Naive thymus-derived CD8-positive, alpha-beta T cell (primary cell): ENCODE data around the gene TOM1. TPM values are rescaled to one million over a fixed set of nuclear protein-coding genes. Genes with fewer than 3 reads are reported as not detected.
A peak's percentile ranks its signal among the peaks of the same experiment; 100 is the strongest.

Experiments
- ATAC-seq, 2 donors: fragments of 150-1000 bp; cut with Tn5 transposase in 1 of 2; sonication (Bioruptor Pico), chemical (Tn5 transposase) in 1 of 2; 1 replicate in 1 of 2; 2 replicates in 1 of 2; pipeline ENCODE4 v1.10.0; 2021; ENCODE audit warnings: mild to moderate bottlenecking in 2 of 2, moderate library complexity in 2 of 2
- POLR2A ChIA-PET: fragments of 350-600 bp; sonication (Branson Sonifier 250); formaldehyde crosslinking; loops from one replicate; lab custom pipeline; 2021; ENCODE audit warnings: antibody characterized with exemption; lab: Charles Lee
- DNase-seq, 10 donors: peaks; one replicate each; pipeline versions ENCODE4 v3.0.0 to v3.0.0-alpha.2; 2020 to 2022
- H3K27ac Mint-ChIP-seq, 10 donors: one replicate each; pipeline ENCODE4 v1.8.0; 2020 to 2022; ENCODE audit warnings: mild to moderate bottlenecking in 10 of 10, mixed read lengths in 10 of 10, moderate library complexity in 4 of 10, inconsistent platforms in 1 of 10
- H3K27me3 Mint-ChIP-seq, 5 donors: one replicate each; pipeline ENCODE4 v1.8.0; 2021 to 2022; ENCODE audit warnings: mixed read lengths in 5 of 5
- H3K36me3 Mint-ChIP-seq, 3 donors: one replicate each; pipeline ENCODE4 v1.8.0; 2020 to 2022; ENCODE audit warnings: mixed read lengths in 3 of 3, mild to moderate bottlenecking in 2 of 3, inconsistent platforms in 1 of 3
- H3K4me1 Mint-ChIP-seq, 4 donors: one replicate each; pipeline ENCODE4 v1.8.0; 2021 to 2022; ENCODE audit warnings: mixed read lengths in 4 of 4
- H3K4me3 Mint-ChIP-seq, 10 donors: one replicate each; pipeline ENCODE4 v1.8.0; 2020 to 2022; ENCODE audit warnings: mild to moderate bottlenecking in 10 of 10, mixed read lengths in 10 of 10, moderate library complexity in 6 of 10, inconsistent platforms in 1 of 10
- H3K9me3 Mint-ChIP-seq, 9 donors: one replicate each; pipeline ENCODE4 v1.8.0; 2020 to 2022; ENCODE audit warnings: mixed read lengths in 9 of 9, mild to moderate bottlenecking in 3 of 9, inconsistent platforms in 1 of 9, moderate library complexity in 1 of 9
- polyA plus RNA-seq, 3 donors: library from polyadenylated mRNA; unstranded; fragments of 300-500 nt; fragmentation: Illumina TruSeq; gene quantifications; one replicate each; pipeline ENCODE4 v1.2.3, GENCODE V29; 2021
- total RNA-seq, 8 experiments: library from RNA in 2 of 8; stranded (reverse) in 2 of 8; gene quantifications; one replicate each; pipeline ENCODE4 v1.2.3 and lab custom pipeline; 2021 to 2026

The TOM1 gene
- 10 to 100 TPM; 45.9 to 47.8 TPM for total RNA-seq
- 10 to 100 TPM; 26.6 to 29.6 (median 29.2) TPM for polyA plus RNA-seq
- 18.4 to 41.7 (median 33.5) reads per million in 6 experiments for total RNA-seq (lab: John Stamatoyannopoulos, UW)

DNA sequence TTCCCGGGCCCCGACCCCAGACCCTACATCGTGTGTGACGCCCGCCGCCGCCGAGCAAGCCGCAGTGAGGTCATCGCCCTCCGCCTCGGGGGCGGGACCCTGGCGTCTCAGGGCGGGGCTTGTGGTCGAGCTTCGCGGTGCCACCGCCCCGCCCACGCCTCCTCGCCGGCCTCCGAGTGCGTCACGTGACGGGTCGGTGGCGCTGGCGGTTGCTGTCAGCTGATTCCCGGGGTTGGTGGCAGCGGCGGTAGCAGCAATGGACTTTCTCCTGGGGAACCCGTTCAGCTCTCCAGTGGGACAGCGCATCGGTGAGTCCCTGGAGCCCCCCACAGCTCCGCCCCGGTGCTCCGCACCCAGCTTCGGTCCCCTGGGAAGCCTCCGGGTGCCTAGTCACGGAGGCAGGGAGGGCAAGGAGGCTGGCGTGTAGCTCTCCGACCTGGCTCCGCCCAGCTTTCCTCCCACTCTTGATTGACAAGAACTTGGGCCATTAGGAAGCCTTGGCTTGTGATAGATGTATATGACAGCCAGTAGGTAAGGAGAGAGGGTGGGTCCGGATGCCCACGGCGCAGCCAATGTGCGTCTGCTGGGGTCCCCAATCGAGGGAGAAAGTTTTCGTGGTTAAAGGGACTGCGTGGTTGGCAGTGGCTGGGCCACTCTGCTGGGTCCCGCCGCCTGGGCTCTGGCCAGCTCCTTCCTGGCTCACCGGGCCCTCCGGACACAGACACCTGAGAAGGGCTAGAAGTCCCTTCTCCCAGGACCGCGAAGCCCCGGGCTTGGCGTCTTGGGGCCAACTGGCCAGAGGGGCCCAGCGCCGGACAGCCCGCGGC, at the start of gene TOM1:
TOM1 (plus strand) TSS at position 222 of the 827 bp plus-strand sequence; CDS start at position 257, 35 bp downstream.
- DNase-seq (peak; percentile 94 to 100 (median 98)), ATAC-seq (peak; percentile 89 to 92)
- Mint-ChIP-seq H3K9me3 (no peaks in the 10 kb centered on the region), H3K27me3 (no peaks in the 10 kb centered on the region), H3K4me1 (peaks cover 8 to 44% (median 34%) of the 10 kb centered on the region in 4 donors), H3K36me3 (peaks cover 0 to 12% (median 5%) of the 10 kb centered on the region in 3 donors), H3K27ac (peak within 1 kb of the TSS; percentile 94 to 100 (median 98)), H3K4me3 (peak within 1 kb of the TSS; percentile 89 to 98 (median 96))
- POLR2A ChIA-PET = interaction anchor here (0.5 to 3.4 kb wide), 14 partner anchors 9 to 1229 kb away, joined by 3 to 48 read pairs (median 4); partner anchors contain the start of genes EIF3D, HMGXB4 and MCM5

DNA sequence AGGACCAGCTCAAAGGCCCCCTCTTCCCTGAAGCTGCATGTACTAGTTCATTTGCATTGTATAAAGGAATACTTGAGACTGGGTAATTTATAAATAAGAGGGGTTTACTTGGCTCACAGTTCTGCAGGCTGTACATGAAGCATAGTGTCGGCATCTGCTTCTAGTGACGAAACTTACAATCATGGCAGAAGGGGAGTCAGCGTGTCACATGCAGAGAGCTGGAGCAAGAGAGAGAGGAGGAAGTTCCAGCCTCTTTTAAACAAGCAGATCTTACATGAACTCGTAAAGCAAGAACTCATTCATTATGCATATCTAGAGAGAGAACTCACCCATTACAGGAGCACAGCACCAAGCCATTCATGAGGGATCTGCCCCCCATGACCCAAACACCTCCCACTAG, 49.5 kb upstream of the TOM1 start:
- POLR2A ChIA-PET = no interaction called here
- Mint-ChIP-seq H3K4me3 (no peak overlapping the region), H3K27me3 (peaks cover 0 to 26% (median 12%) of the 10 kb centered on the region in 5 donors), H3K4me1 (no peaks in the 10 kb centered on the region), H3K36me3 (no peaks in the 10 kb centered on the region), H3K9me3 (no peaks in the 10 kb centered on the region), H3K27ac (no peak overlapping the region)
- DNase-seq (no peak), ATAC-seq (no peak)

DNA sequence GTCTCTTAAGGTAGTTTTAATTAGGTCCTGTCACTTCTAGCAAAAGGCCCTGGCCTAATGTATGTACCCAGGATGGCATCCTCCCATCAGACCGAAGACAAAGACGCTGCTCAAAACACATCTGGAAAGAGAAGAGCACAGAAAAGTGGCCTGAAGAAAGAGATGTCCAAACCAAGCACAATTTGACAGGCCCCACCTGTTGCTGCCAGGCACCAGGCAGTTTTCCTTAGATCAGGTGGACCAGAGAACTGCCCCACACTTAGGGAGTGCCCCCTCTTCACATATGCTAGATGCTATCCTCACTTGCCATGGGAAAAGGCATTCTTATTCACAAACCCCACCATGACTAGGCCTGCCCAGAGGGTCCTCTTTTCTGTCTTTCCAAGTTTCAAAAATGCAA, 45.7 kb upstream of the TOM1 start:
- POLR2A ChIA-PET = no interaction called here
- Mint-ChIP-seq H3K27ac (peak overlapping the region in 1 of 10 donors; percentile 35), H3K9me3 (no peaks in the 10 kb centered on the region), H3K4me1 (peaks cover 13 to 19% (median 17%) of the 10 kb centered on the region in 4 donors), H3K27me3 (peaks cover 0 to 4% (median 0%) of the 10 kb centered on the region in 5 donors), H3K36me3 (no peaks in the 10 kb centered on the region), H3K4me3 (no peak overlapping the region)
- DNase-seq (no peak), ATAC-seq (no peak)

DNA sequence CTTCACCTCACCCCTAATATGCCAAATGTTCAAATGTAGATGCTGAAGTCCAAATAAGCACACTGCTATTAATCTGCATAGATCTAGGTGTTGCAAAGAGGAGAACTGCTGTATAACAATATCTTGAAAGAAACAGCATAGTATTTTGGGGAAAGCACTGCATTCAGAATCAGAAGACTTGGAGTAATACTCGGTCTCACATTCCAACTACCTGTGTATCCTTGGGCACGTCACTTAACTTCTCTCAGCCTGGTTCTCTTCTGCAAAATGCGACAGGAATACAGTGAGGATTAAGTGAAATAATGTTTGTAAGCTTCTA, 42.7 kb upstream of the TOM1 start:
- peaks cover 13 to 26% (median 26%) of the 10 kb centered on the region in 4 donors for H3K4me1 Mint-ChIP-seq
- peak; percentile 4 to 25 for ATAC-seq
- peaks cover 0 to 1% (median 0%) of the 10 kb centered on the region in 3 donors for H3K36me3 Mint-ChIP-seq
- peak overlapping the region; percentile 84 to 98 (median 96) for H3K27ac Mint-ChIP-seq
- no peaks in the 10 kb centered on the region for H3K27me3 Mint-ChIP-seq
- H3K9me3 Mint-ChIP-seq = no peaks in the 10 kb centered on the region
- DNase-seq = no peak
- H3K4me3 Mint-ChIP-seq = peak overlapping the region; percentile 85 to 96 (median 92)
- POLR2A ChIA-PET = interaction anchor here (1.7 to 2.4 kb wide), 3 partner anchors 20 to 74 kb away, joined by 4 to 48 read pairs (median 9); partner anchors contain the start of gene TOM1

DNA sequence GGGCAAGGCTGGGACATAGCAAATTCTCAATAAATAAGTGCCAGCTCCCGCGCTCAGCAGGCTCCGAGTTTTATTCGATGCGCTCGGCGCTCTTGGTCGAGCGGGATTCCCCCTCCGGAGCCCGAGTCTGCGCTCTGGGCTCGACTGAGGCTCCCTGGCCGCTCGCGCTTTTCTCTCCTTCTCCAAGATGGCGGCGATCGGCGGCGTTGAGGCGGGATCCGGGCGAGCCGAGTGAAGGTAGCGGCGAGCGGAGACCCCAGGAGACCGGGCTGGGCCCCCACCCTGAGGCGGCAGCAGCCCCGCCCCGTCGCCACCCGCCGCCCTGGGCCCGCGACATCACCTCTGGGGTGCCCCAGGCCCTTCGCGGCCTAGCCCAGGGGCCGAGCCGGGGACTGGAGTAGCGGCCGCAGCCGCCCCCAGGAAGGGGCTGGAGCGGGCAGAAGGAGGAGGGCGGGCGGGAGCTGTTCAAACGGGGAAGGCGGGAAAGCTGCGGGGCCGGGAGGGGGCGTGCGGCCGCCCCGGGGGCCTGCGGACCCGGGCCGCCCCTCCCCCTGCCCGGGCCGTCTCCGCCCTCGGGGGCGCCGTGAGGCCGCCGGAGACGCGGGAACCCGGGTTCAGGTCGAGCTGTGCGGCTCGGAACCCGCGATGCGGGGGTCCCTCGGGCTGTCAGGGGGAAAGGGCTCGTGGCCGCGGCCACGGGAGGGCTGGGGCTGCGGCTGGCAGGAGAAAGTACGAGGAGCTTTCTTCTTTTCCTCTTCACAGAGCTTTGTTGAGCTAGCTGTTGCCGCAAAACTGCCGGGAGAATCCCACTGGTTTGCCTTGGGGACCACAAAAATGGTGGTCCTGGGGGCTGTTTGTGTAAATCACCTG, 42.1 kb upstream of the TOM1 start, which contains the start of gene HMGXB4:
HMGXB4 (plus strand) TSS at position 173 of the 870 bp plus-strand sequence. CDS start 4,898 bp downstream, outside the sequence.
- Mint-ChIP-seq H3K36me3 (peaks cover 0 to 7% (median 0%) of the 10 kb centered on the region in 3 donors), H3K4me3 (peak within 1 kb of the TSS; percentile 85 to 96 (median 92)), H3K9me3 (no peaks in the 10 kb centered on the region), H3K27me3 (no peaks in the 10 kb centered on the region), H3K27ac (peak within 1 kb of the TSS; percentile 88 to 98 (median 96)), H3K4me1 (peaks cover 13 to 26% (median 26%) of the 10 kb centered on the region in 4 donors)
- DNase-seq (peak; percentile 77 to 92 (median 85)), ATAC-seq (peak; percentile 88 to 94)
- POLR2A ChIA-PET = interaction anchor here (0.5 to 2.4 kb wide), 7 partner anchors 13 to 386 kb away, joined by 3 to 48 read pairs (median 5); partner anchors contain the start of gene TOM1

DNA sequence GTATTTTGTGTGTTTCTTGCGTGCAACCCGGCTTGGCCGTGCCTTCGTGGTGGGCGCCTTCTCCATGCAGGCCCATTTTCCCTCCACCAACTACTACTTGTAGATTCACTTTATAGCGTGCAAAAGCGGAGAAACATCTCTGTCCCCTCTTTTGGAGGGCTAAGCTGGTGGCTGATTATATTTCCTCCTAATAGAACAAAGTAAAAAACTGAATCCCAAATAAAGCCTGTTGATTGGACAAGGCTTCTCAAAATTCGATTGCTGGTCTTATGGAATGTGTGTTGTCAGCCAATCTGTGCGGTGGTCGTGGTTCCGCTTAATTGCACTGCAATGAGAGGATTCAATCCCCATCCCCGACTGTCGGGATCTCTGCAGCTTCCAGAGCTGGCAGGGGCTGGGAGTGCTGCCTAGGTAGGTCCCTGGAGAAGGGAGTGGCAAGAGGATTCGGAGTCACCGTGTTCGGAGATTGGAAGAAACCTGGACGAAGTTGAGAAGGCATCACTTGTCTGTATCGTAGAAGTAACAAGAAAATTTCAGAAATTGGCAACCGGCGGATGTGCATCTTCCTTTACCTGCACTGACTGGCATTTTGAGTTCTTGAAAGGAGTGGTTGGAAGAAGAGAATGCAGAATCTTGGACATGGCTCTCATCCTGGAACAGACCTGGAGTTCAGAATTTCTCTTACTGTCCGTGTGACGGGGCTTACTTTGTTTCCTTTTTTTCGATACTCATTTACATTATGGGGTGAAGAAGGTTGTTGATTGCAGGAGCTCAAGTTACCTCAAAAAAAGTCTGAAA, 41.3 kb upstream of the TOM1 start:
- DNase-seq (no peak), ATAC-seq (peak in 1 of 2 donors; percentile 1)
- Mint-ChIP-seq H3K27me3 (no peaks in the 10 kb centered on the region), H3K9me3 (no peaks in the 10 kb centered on the region), H3K36me3 (peaks cover 0 to 16% (median 3%) of the 10 kb centered on the region in 3 donors), H3K4me3 (peak overlapping the region; percentile 74 to 96 (median 90)), H3K27ac (peak overlapping the region; percentile 82 to 96 (median 94)), H3K4me1 (peaks cover 13 to 26% (median 26%) of the 10 kb centered on the region in 4 donors)
- POLR2A ChIA-PET = interaction anchor here (0.5 to 2.4 kb wide), 7 partner anchors 12 to 385 kb away, joined by 3 to 48 read pairs (median 5); partner anchors contain the start of gene TOM1

DNA sequence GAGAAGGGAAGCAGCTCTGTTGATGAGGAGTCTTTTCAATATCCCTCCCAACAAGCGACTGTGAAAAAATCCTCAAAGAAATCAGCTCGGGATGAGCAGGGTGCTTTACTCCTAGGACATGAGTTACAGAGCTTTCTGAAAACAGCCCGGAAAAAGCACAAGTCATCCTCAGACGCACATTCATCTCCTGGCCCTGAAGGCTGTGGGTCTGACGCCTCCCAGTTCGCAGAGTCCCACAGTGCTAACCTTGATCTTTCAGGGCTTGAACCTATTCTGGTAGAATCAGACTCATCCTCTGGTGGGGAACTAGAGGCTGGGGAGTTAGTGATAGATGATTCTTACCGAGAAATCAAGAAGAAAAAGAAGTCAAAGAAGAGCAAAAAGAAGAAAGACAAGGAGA, 34.7 kb upstream of the TOM1 start:
- Mint-ChIP-seq H3K4me1 (peaks cover 3 to 21% (median 13%) of the 10 kb centered on the region in 4 donors), H3K27me3 (no peaks in the 10 kb centered on the region), H3K4me3 (peak overlapping the region in 2 of 10 donors; percentile 2 to 55), H3K27ac (peak overlapping the region in 3 of 10 donors; percentile 66 to 82 (median 75)), H3K36me3 (peaks cover 0 to 80% (median 47%) of the 10 kb centered on the region in 3 donors), H3K9me3 (no peaks in the 10 kb centered on the region)
- POLR2A ChIA-PET = no interaction called here
- ATAC-seq = no peak
- no peak for DNase-seq

DNA sequence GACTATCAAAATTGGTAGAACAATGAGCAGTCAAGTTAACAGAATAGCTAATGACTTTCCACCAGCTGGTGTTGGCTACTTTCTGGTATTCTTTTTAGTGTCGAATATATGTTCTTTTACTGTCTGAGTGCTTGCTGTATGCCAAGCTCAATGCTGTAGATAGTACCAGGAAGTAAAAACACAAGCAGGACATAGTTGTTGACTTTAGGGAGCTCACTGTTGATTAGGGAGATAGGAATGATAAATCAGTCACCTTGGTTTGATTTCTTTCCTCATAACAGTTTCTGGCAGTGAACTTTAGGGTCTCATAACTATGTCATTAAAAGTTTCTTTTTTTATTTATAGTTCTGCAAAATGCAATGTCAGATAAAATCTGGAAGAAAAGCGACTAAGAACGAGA, 33.4 kb upstream of the TOM1 start:
- no peak for DNase-seq
- no peak for ATAC-seq
- Mint-ChIP-seq H3K27ac (no peak overlapping the region), H3K9me3 (no peaks in the 10 kb centered on the region), H3K4me3 (no peak overlapping the region), H3K27me3 (no peaks in the 10 kb centered on the region), H3K4me1 (peaks cover 3 to 21% (median 14%) of the 10 kb centered on the region in 4 donors), H3K36me3 (peaks cover 0 to 90% (median 47%) of the 10 kb centered on the region in 3 donors)
- POLR2A ChIA-PET = no interaction called here

DNA sequence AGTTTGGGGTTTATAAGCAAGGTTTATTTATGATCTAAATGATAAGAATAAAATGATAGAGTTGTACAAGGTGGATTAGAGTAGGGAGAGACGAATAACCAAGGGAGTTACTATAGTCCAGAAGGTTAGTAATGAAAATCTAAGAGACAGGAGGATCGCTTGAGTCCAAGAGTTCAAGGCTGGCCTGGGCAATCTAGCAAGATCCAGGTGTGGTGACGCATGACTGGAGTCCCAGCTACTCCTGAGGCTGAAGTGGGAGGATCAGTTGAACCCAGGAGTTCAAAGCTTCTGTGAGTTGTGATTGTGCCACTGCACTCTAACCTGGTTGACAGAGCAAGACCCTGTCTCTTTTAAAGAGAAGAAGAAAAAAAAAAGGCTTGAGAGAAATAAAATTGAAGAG, 30.1 kb upstream of the TOM1 start:
- POLR2A ChIA-PET = no interaction called here

DNA sequence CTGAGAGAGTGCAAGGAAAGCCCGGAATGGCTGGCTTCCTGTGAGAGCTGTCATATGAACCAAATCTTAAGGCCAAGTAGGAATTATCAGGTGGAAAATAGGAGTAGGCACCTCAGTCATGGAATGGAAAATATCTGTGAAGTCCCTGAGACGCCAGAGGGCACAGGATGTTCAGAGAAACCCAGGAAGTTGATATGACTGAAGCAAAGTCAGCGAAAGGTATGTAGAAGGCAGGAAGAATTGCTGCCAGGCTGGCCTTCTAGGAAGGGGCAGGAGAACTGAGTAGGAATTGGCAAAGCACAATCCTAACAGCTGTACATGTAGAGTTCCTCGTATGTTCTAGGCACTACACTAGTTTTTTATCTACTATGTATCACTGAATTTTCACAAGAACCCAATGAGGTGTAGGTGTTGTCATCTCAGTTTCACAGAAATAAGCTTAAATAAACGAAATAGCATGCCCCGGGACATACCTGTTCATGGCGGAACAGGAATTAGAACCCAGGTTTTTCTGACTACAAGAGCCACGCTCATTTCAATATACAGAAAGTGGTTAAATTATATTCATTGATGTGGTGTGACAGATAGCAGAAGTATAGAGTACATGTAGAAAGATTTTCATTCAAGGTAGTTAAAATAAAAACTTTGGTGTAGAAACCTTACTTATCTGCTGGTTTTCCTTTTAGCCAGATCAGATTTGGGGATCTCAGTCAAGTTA, 25.4 kb upstream of the TOM1 start:
- Mint-ChIP-seq H3K27me3 (no peaks in the 10 kb centered on the region), H3K4me3 (peak overlapping the region in 3 of 10 donors; percentile 1 to 23 (median 5)), H3K4me1 (peaks cover 17 to 30% (median 18%) of the 10 kb centered on the region in 4 donors), H3K27ac (peak overlapping the region in 9 of 10 donors; percentile 2 to 57 (median 38)), H3K9me3 (no peaks in the 10 kb centered on the region), H3K36me3 (peaks cover 0 to 56% (median 14%) of the 10 kb centered on the region in 3 donors)
- DNase-seq = no peak
- no peak for ATAC-seq
- POLR2A ChIA-PET = interaction anchor here (1.0 kb wide), 1 partner anchor 16 kb away, joined by 3 read pairs; no protein-coding TSS in a partner anchor

More for the DNA sequence above, 30.1 kb upstream of the TOM1 start:
- H3K36me3 Mint-ChIP-seq = peaks cover 0 to 76% (median 36%) of the 10 kb centered on the region in 3 donors
- H3K27ac Mint-ChIP-seq = peak overlapping the region in 1 of 10 donors; percentile 73
- DNase-seq (no peak), ATAC-seq (no peak)
- H3K4me3 Mint-ChIP-seq = no peak overlapping the region
- H3K4me1 Mint-ChIP-seq = peaks cover 13 to 43% (median 25%) of the 10 kb centered on the region in 4 donors
- no peaks in the 10 kb centered on the region for H3K27me3 Mint-ChIP-seq
- H3K9me3 Mint-ChIP-seq = no peaks in the 10 kb centered on the region

DNA sequence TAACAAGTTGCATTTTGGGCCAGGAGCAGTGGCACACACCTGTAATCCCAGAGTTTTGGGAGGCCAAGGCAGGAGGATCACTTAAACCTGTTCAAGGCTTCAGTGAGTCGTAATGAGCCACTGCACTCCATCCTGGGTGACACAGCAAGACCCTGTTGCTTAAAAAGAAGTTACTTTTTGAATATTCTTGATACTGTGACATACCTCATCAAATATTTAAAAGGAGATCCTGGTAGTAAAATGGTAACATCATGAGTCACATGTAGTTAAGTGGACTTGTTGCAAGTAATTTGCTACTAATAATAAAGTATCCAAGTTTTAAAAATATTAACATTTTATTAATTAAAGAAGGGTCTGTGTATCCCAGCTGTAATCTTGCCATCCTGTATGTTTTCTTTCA, 24.1 kb upstream of the TOM1 start:
- no peak for DNase-seq
- no peak for ATAC-seq
- Mint-ChIP-seq H3K27me3 (no peaks in the 10 kb centered on the region), H3K36me3 (peaks cover 0 to 50% (median 8%) of the 10 kb centered on the region in 3 donors), H3K4me3 (no peak overlapping the region), H3K9me3 (no peaks in the 10 kb centered on the region), H3K27ac (no peak overlapping the region), H3K4me1 (peaks cover 20 to 29% (median 21%) of the 10 kb centered on the region in 4 donors)
- POLR2A ChIA-PET = no interaction called here
